ENCODE data around the gene CHRNB2. TPM values are rescaled to one million over a fixed set of nuclear protein-coding genes. Genes with fewer than 3 reads are reported as not detected.

The CHRNB2 gene
- total and polyA plus RNA-seq, 2 of the 4 experiments (the other 2 are of a cell fraction), result under 0.01 to 0.03 TPM

- H3K9me1 ChIP-seq (ENCODE audit: insufficient read depth, low read length), result no peaks in the 10 kb centered on the region
- in situ Hi-C loops (cut with MboI; ENCODE audit: low sequenced_read_pairs), result no loop called here
- H3K36me3 ChIP-seq (ENCODE audit: control insufficient read depth, insufficient read depth, low read length), result no peaks in the 10 kb centered on the region
- dilution Hi-C loops (cut with HindIII; ENCODE audit: low sequenced_read_pairs, unreplicated experiment), result no loop called here
- BruUV-seq (replicated peaks), result no TSS peak
- H2BK120ac ChIP-seq (ENCODE audit: low read depth, low read length), result no peak overlapping the region
- no peak overlapping the region for H3K9ac ChIP-seq (ENCODE audit: low read depth, low read length)
- H3K27me3 ChIP-seq (ENCODE audit: control insufficient read depth, insufficient read depth, low read length), result peaks cover 78% of the 10 kb centered on the region
- no peak overlapping the region for H2AK9ac ChIP-seq (replicated peaks; ENCODE audit: low read depth, low read length, poor library complexity)
- peaks cover 3% of the 10 kb centered on the region for H3K9me3 ChIP-seq (ENCODE audit: control insufficient read depth, insufficient read depth, low read length)
- DNase-seq (no peak), ATAC-seq (ENCODE audit: low read depth) (no peak)
- no peak overlapping the region for H3K4me2 ChIP-seq (ENCODE audit: low read depth, low read length)
- no peaks in the 10 kb centered on the region for H3K4me1 ChIP-seq (ENCODE audit: control insufficient read depth, insufficient read depth, low read length)
- CTCF ChIA-PET, result no interaction called here
- H4K5ac ChIP-seq (ENCODE audit: low read depth, low read length), result no peak overlapping the region
- no peak overlapping the region for H3K23ac ChIP-seq (ENCODE audit: low read depth, low read length)
- no peak overlapping the region for H2BK5ac ChIP-seq (ENCODE audit: low read depth, low read length, poor library complexity, severe bottlenecking)
- no peak overlapping the region for H4K8ac ChIP-seq (ENCODE audit: low read depth in 2 of 2, low read length in 2 of 2)
- H3K14ac ChIP-seq (replicated peaks; ENCODE audit: low read depth, low read length), result no peak overlapping the region
- intact Hi-C loops (cut with micrococcal nuclease), result no loop called here
- H2BK15ac ChIP-seq (ENCODE audit: low read depth, low read length), result no peak overlapping the region
- H3K4me3 ChIP-seq (ENCODE audit: insufficient read depth, low read depth, low read length), result no peak overlapping the region
- POLR2A ChIA-PET (ENCODE audit: unreplicated experiment), result no interaction called here
- H3K27ac ChIP-seq (ENCODE audit: insufficient read depth, low read length), result no peak overlapping the region
- no peak overlapping the region for H3K56ac ChIP-seq (ENCODE audit: extremely low read depth, insufficient read depth, low read length)
- no peak overlapping the region for H3K18ac ChIP-seq (ENCODE audit: low read depth, low read length)
- H3K79me1 ChIP-seq (ENCODE audit: low read depth in 1 of 2, low read length in 2 of 2), result no peaks in the 10 kb centered on the region
- H4K20me1 ChIP-seq (ENCODE audit: insufficient read depth, low read length), result no peaks in the 10 kb centered on the region
- WGBS, 2 experiments (ENCODE audit: extremely low coverage in 2 of 2, insufficient read length in 1 of 2), result 70% methylated on average over 2 of the region's 9 CpGs; no CpG with 5 or more reads in 1 of the 2 experiments
- H4K91ac ChIP-seq (ENCODE audit: insufficient read depth, low read depth, low read length), result no peak overlapping the region
- H2BK20ac ChIP-seq (ENCODE audit: low read depth, low read length), result no peak overlapping the region
- H2AK5ac ChIP-seq (ENCODE audit: low read depth, low read length), result no peak overlapping the region
- TF ChIP-seq SMC3 (IDR thresholded peaks at IDR 0.05; ENCODE audit: low read depth, low read length) (no peak), RCOR1 (IDR thresholded peaks at IDR 0.05; ENCODE audit: insufficient replicate concordance, low read length) (no peak)
- H3K4ac ChIP-seq (ENCODE audit: low read depth, low read length), result no peak overlapping the region
- H2AFZ ChIP-seq (replicated peaks; ENCODE audit: low read length, poor library complexity), result no peak overlapping the region
Observed at GRCh38 chr1:154539486-154540483, 27.8 kb upstream of the CHRNB2 start.
